Cardiac muscle cell (in vitro differentiated cells and primary cell): ENCODE measurements around the gene AP4M1. TPM values are rescaled to one million over a fixed set of nuclear protein-coding genes. Genes with fewer than 3 reads are reported as not detected.
A peak's percentile ranks its signal among the peaks of the same experiment; 100 is the strongest.

ENCODE experiments used
- DNase-seq, 2 donors: peaks; one replicate each; pipeline versions ENCODE4 v3.0.0 to v3.0.0-alpha.2; 2010 to 2017; ENCODE audit warnings: low read depth in 1 of 2, low spot score in 1 of 2
- H3K27ac ChIP-seq: fragments of 200-600 bp; sonication (generic); 2 replicates; pipeline ENCODE4 v1.5.1; 2016
- H3K27me3 ChIP-seq: fragments of 200-600 bp; sonication (generic); 2 replicates; pipeline ENCODE4 v1.6.0; 2016; ENCODE audit warnings: control low read depth
- H3K36me3 ChIP-seq: fragments of 200-600 bp; sonication (generic); 2 replicates; pipeline ENCODE4 v1.5.1; 2016; ENCODE audit warnings: control low read depth
- H3K4me1 ChIP-seq: fragments of 200-600 bp; sonication (generic); 2 replicates; pipeline ENCODE4 v1.8.1; 2017; ENCODE audit warnings: low read depth, mild to moderate bottlenecking, mixed run types
- H3K4me3 ChIP-seq: fragments of 200-600 bp; sonication (generic); 2 replicates; pipeline ENCODE4 v1.5.1; 2016; ENCODE audit warnings: mild to moderate bottlenecking
- H3K9me3 ChIP-seq: fragments of 200-600 bp; sonication (generic); 2 replicates; pipeline ENCODE4 v1.5.1; 2017; ENCODE audit warnings: low read depth, mild to moderate bottlenecking, control low read depth
- CTCF ChIP-seq: IDR thresholded peaks from 2 replicates; pipeline ENCODE4 v1.5.1; 2012; ENCODE audit warnings: low read depth, mild to moderate bottlenecking, low read length
- polyA plus RNA-seq: library from polyadenylated mRNA; unstranded; fragments of >200 nt; fragmentation: Nextera tagmentation; extraction: Ambion mirVana; gene quantifications from 2 replicates; pipeline ENCODE4 v1.2.1, GENCODE V29; 2016
- total RNA-seq: library from RNA; depleted of rRNA; stranded (reverse); fragments of >200 nt; gene quantifications from 2 replicates; pipeline ENCODE4 v1.2.3, GENCODE V29; 2016

AP4M1 gene
- total and polyA plus RNA-seq, 2 experiments from 2014 or later, result 29.3 to 35.2 TPM

DNA sequence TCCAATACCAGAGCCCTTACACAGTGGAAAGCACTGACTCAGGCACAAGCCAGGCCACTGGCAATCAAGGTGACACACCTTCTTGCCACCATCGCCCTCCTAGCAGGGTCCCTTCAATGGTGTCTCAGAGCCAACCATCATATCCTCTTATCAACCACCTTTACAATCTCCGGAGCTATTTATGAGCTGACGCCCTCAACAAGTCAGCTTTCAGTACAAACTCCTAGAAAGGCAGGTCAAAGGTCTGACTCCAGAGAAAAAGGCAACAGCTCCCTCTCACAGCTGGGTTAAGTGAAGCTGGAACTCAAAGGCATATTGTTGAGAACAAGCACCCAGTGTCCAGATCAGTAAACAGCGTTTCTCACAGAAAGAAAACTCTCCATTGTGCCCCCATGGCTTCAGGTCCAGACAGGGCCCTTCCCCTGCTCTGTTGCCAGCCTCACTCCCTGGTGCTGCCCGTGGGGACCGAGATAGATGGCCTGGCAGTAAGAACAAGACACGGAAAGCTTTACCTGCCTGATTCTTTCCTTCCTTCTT lies 22.4 kb upstream of the AP4M1 start:
- Histone ChIP-seq H3K27ac (no peak overlapping the region), H3K9me3 (no peaks in the 10 kb centered on the region), H3K4me3 (no peak overlapping the region), H3K4me1 (peaks cover 10% of the 10 kb centered on the region), H3K36me3 (peaks cover 35% of the 10 kb centered on the region), H3K27me3 (no peaks in the 10 kb centered on the region)
- TF ChIP-seq CTCF, result no peak
- no peak for DNase-seq

DNA sequence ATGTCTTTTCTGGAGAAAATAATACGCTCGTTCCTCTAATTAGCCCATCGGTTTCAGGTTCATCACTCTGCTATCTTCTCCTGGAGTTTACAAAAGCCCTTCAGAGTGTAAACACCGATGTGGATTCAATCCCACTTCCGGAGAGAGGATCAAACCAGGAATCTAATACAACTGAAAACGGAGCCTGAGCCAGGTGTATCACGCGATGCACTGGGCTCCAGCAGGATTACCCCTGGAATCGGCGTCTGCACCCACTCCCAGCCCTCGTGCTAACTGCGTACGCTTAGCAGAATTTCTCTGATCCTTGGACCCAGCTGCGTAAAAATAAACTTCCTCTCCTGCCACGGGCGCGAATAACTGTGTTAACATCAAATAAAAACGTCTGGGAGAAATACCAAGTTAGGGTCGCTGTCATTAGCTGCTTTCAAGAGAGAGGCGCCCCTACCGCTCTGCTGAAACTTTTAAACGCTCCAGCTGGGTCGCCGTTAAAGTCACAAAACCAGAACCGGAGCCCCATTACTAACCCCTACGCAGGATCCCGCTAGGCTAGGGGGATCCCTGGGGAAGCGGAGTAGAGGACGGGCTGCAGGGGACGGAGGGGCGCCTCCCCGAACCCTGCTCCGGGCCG lies 20.4 kb upstream of the AP4M1 start:
- Histone ChIP-seq H3K9me3 (no peaks in the 10 kb centered on the region), H3K27me3 (no peaks in the 10 kb centered on the region), H3K4me1 (peaks cover 10% of the 10 kb centered on the region), H3K36me3 (peaks cover 17% of the 10 kb centered on the region), H3K4me3 (peak overlapping the region; percentile 93), H3K27ac (peak overlapping the region; percentile 97)
- TF ChIP-seq CTCF, result no peak
- peak in 1 of 2 donors; percentile 34 for DNase-seq

DNA sequence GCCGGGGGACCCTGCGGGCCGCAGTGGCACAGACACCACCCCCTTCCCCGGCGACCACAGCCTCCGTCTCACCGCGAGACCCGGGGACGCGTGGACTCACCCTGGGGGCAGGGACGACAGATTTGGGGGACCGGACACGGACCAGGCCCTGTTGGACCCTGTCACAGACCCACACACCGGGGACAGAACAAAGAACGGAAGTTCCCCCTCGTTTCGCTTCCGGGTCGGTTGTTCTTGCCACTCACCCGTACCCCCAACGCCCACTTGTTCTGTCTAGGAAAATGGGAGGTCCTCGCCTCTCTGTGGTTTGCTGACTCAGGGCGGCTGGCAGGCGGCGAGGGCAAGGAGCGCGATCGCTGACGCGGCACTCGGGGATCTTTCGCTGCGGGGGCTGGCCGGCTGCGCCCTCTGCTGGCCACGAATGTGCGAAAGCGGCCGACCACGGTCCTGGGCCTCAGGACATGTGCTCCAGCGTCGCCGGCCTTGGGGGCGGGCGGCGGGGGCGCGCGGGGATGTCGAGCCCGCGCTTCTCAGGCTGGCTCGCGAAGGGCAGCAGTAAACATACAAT lies 19.8 kb upstream of the AP4M1 start, which contains the start of gene ZNF3:
Gene ZNF3, minus strand, starts transcription at position 189 of the 568 bp plus-strand sequence. CDS start 4,366 bp downstream, outside the sequence.
- Histone ChIP-seq H3K9me3 (no peaks in the 10 kb centered on the region), H3K36me3 (peaks cover 13% of the 10 kb centered on the region), H3K27me3 (no peaks in the 10 kb centered on the region), H3K4me1 (peaks cover 10% of the 10 kb centered on the region), H3K27ac (peak within 1 kb of the TSS; percentile 97), H3K4me3 (peak within 1 kb of the TSS; percentile 93)
- peak; percentile 99 for DNase-seq
- peak; percentile 81 for TF ChIP-seq CTCF

DNA sequence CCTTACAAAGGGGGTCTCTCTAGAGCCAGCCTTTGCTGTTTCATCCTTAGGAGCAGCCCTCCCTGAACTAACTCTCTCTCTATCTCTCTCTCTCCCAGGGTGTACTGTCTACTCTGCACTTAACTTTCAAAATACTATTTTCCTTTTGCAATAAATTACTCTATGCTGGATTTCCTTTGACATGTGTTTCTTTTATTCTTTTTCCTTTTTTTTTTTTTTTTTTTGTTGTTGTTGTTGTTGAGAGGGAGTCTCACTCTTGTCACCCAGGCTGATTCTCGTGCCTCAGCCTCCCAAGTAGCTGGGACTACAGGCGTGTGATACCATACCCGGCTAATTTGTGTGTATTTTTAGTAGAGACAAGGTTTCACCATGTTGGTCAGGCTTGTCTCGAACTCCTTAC lies 18.5 kb upstream of the AP4M1 start:
- H3K36me3 ChIP-seq, result peaks cover 5% of the 10 kb centered on the region
- no peaks in the 10 kb centered on the region for H3K27me3 ChIP-seq
- TF ChIP-seq CTCF, result no peak
- DNase-seq, result no peak
- no peaks in the 10 kb centered on the region for H3K9me3 ChIP-seq
- peak overlapping the region; percentile 85 for H3K27ac ChIP-seq
- peaks cover 10% of the 10 kb centered on the region for H3K4me1 ChIP-seq
- H3K4me3 ChIP-seq, result no peak overlapping the region

GRCh38 chr7:100085515-100085914 lies 15.9 kb upstream of the AP4M1 start:
- no peak overlapping the region for H3K4me3 ChIP-seq
- peaks cover 6% of the 10 kb centered on the region for H3K4me1 ChIP-seq
- H3K27ac ChIP-seq, result no peak overlapping the region
- TF ChIP-seq CTCF, result no peak
- DNase-seq, result no peak
- no peaks in the 10 kb centered on the region for H3K9me3 ChIP-seq
- H3K36me3 ChIP-seq, result peaks cover 3% of the 10 kb centered on the region
- no peaks in the 10 kb centered on the region for H3K27me3 ChIP-seq
